Embryonic facial prominence (tissue), 1 donor: ENCODE measurements around the gene RGL2.
"Not testable (repeated sequence)": the region's sequence is repeated elsewhere in the genome, so short reads cannot be mapped to it uniquely, and the experiment has no call there.

Source experiments
- DNase-seq: peaks from one replicate; pipeline ENCODE4 v3.0.0-alpha.2; 2016; ENCODE audit errors: extremely low spot score

Gene RGL2

DNA sequence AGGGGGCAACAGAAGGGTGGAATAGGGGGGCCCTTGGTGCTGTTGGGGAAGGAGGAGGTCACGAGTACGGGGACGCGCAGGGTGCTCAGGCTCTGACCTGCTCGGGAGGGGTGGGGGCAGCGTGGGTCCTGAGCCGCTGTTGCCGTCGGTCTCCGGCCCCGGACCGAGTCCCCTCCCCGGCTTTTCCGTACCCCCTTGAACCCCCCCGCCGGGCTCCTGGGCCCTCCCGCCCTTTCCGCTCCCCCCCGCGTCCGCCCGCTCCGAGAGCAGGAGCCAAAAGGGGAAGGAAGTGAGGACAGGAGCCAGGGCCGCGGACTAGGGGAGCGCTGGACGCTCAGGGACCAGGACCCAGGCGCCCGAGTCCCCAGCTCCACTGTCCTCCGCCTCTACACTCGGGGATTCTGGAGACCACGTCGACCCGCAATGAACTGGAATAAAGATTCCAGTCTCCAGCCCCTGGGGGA lies at the start of gene RGL2:
Gene RGL2 (minus strand): TSS at position 170 of the 464 bp plus-strand sequence. CDS start 332 bp downstream, outside the sequence.
- peak; percentile 36 for DNase-seq

DNA sequence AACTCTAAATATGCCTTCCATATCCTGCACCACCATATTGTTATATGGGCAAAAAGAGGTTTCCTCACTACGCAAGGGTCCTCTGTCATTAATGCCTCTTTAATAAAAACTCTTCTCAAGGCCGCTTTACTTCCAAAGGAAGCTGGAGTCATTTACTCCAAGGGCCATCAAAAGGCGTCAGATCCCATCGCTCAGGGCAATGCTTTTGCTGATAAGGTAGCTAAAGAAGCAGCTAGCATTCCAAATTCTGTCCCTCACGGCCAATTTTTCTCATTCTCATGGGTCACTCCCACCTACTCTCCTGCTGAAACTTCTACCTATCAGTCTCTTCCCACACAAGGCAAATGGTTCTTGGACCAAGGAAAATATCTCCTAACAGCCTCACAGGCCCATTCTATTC lies 49.1 kb upstream of the RGL2 start:
- DNase-seq: no peak

- not testable (repeated sequence) for DNase-seq
These were observed 48.2 kb upstream of the RGL2 start for GRCh38 chr6:33346972-33347371.

GRCh38 chr6:33344701-33345697 lies 46.3 kb upstream of the RGL2 start:
- no peak for DNase-seq

DNA sequence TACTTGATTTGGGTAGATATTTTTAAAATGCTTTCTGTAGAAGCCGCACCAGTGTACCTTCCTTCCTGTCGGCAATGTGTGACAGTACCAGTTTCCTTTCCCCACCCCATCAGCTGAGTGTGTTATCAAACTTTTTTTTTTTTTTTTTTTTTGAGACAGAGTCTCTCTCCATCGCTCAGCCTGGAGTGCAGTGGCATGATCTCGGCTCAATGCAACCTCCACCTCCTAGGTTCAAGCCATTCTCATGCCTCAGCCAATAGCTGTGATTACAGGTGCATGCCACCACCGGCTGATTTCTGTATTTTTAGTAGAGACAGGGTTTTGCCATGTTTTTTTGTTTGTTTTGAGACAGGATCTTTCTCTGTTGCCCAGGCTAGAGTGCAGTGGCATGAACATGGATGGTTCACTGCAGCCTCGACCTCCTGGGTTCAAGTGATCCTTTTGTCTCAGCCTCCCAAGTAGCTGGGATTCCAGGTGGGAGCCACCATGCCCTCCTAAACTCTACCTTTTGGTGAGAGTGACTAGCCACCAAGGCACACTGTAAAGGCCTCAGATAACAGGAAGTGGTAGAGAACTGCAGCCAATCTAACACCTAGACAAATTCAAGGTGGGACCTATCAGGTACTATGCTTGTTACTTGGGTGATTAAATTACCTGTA lies 45.3 kb upstream of the RGL2 start:
- no peak for DNase-seq

DNA sequence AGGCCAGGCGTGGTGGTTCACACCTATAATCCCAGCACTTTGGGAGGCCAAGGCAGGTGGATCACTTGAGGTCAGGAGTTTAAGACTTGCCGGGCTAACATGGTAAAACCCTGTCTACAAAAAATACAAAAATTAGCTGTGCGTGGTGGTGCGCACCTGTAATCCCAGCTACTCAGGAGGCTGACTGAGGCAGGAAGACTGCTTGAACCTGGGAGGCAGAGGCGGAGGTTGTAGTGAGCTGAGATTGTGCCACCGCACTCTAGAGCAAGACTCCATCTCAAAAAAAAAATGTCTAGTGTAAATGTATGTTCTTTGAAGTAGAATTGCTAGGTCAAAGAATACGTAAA lies 44.8 kb upstream of the RGL2 start:
- not testable (repeated sequence) for DNase-seq

GRCh38 chr6:33339193-33339592 lies 40.5 kb upstream of the RGL2 start:
- DNase-seq: no peak

- DNase-seq: no peak
These were observed 37.8 kb upstream of the RGL2 start for GRCh38 chr6:33336495-33336894.

GRCh38 chr6:33335916-33336315 lies 37.2 kb upstream of the RGL2 start:
- DNase-seq: no peak

DNA sequence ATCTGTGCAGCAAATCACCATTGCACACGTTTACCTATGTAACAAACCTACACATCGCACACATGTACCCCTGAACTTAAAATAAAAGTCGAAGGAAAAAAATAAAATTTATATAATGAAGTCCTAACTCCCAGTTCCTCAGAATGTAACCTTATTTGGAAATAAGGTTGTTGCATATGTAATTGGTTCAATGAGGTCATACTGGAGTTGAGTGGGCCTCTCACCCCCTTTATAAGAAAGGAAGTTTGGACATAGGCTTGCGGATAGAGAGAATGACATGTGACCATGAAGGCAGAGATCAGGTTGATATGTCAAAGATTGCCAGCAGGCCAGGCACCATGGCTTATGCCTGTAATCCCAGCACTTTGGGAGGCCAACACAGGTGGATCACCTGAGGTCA lies 34.9 kb upstream of the RGL2 start:
- DNase-seq: no peak

- DNase-seq: no peak
These were observed 32.0 kb upstream of the RGL2 start for GRCh38 chr6:33330736-33331135.

GRCh38 chr6:33329058-33329457 lies 30.3 kb upstream of the RGL2 start:
- DNase-seq: no peak

DNA sequence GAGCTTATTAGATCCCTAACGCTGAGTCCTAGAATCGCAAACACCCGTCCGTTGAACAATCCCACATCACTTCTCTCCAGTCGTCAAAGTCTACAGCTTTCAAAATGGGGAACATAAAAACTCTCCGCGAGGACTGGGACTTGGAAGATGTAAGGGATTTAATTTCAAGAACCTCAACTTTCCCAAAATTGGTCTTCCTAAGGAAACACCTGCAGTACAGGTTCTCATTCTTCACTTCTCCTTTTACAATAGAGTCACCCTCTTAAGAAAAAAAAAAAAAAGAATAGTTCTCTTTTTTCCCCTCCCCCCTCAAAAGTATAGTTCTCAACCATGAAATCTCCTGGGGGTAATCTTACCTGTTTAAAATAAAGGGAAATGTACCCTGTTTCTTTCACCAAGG lies 25.4 kb upstream of the RGL2 start:
- no peak for DNase-seq

- no peak for DNase-seq
These were observed 24.8 kb upstream of the RGL2 start for GRCh38 chr6:33323623-33323948.

- no peak for DNase-seq
These were observed 22.5 kb upstream of the RGL2 start for GRCh38 chr6:33321227-33321626.

DNA sequence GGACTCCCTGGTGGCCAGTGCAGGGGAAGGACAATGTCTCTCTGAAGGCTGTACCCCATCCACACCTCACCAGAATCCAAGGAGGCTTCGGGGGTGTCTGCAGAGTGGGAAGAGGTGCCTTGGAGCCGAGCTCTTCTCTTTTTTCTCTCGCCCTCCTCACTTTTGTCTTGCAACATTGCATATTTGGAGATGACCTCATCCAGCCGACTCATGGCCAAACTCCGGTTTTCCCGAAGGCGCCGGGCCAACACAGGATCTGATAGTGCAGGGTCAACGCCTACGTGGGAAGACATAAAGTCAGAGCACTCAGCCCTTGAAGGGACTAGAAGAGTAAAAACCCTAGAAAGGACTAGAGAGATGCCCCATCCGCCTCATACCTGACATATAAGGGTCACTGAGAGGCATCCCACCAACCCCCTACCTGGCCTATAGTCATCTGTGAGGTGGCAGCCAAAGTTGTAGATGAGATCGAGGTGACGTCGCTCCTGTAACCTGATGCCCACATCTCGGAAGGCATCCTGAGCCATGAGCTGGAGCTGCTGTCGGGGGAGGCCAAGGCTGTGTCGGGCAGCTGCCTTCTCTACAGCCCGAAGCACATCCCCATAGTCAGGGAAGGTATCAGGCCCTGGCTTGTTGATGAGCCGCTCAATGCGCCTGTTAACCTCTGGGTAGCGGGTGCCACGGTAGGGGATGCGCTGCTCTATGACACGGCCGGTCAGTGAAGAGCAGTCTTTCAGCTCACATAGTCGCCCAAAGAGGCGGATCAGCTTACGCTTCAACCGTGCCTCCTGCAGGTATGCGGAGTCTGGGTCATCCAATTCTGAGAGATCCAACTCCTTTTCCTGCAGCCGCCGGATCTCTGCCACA lies 21.8 kb upstream of the RGL2 start:
- DNase-seq: no peak

DNA sequence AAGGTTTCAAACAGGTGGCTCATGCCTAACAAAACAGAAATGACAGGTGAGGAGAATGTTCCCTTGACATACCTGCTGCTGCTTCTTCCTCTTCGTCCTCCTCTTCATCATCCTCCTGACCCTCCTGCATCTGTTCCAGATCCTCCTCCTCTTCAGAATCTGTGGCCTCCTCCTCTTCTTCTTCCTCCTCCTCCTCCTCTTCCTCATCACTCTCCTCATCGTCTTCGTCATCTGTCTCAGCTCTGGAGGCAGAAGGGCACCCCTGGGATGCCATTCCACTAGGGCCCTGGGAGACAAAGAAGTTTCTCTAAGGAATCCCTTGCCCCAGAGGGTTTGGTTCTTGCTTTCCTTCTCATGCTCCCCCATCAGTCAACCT lies 21.2 kb upstream of the RGL2 start:
- no peak for DNase-seq

DNA sequence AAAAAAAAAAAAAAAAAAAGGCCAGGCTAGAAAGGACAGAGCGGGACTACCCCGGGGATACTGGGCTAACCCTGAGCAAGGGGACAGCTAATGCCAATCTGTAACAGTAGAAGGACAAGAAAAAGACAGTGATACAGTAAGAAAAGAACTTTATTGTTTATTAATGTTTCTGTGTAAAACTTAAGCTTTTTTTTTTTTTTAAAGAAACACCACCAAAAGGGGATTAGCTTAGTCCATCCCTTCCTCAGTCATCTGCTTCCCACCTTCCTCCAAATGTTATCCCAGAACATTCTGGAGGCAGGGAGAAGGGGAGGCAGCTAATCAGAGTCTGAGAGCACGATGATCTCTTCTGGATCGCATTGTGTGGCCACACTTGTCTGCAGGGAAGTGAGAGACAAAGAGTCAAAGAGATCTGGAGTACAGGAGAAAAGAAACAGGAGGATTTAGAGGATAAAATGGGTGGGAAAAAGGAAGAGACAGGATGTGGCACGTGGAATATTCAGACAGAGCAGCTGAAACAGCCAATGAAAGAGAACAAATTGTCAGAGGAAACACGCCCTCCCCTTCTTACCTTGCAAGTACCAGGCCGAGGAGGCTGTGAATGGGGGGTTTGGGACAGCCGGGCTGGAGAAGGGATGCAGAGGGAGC lies 19.8 kb upstream of the RGL2 start:
- no peak for DNase-seq

GRCh38 chr6:33317669-33318425 lies 19.1 kb upstream of the RGL2 start, which contains the start of gene ZBTB22:
TSS of gene ZBTB22 (minus strand) at chr6:33317744. CDS start at chr6:33316916, 828 bp downstream.
- DNase-seq: peak; percentile 95

DNA sequence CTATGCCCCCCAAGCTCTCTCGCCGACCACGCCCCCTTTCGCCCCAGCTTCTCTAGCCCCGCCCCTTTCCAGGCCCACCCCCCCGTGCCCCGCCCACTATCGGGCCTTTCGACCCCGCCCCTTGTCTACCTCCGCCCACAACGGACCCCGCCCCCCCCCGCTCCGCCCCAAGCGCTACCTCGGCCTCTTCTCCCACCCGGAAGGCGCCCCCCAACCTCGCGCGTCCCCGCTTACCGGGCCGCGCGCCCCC lies 18.6 kb upstream of the RGL2 start:
- no peak for DNase-seq
